K562 (cell line): ENCODE results near the gene CENPX. TPM values are rescaled to one million over a fixed set of nuclear protein-coding genes. Genes with fewer than 3 reads are reported as not detected.

Source experiments
- C11orf30 ChIP-seq: fragments of 450-650 bp; IDR thresholded peaks from 2 replicates; pipeline ENCODE4 v1.6.1; 2016; ENCODE audit warnings: low read depth, mild to moderate bottlenecking
- CHD2 ChIP-seq: IDR thresholded peaks from 2 replicates; pipeline ENCODE4 v1.6.1; 2011; ENCODE audit warnings: low read depth, low read length
- ERF ChIP-seq: fragments of 450-650 bp; formaldehyde crosslinking; IDR thresholded peaks from 2 replicates; pipeline ENCODE4 v1.4.0; 2020; ENCODE audit warnings: mild to moderate bottlenecking, mixed read lengths
- HNRNPL ChIP-seq: fragments of 200-400 bp; formaldehyde crosslinking; IDR thresholded peaks from 2 replicates; pipeline ENCODE4 v1.6.1; 2017; ENCODE audit warnings: low read depth, mild to moderate bottlenecking, low read length
- HOMEZ ChIP-seq: fragments of 250-450 bp; sonication (Bioruptor Pico); IDR thresholded peaks from 2 replicates; pipeline ENCODE4 v1.4.0; 2020; ENCODE audit warnings: mild to moderate bottlenecking, moderate library complexity
- MAFK ChIP-seq: IDR thresholded peaks from 2 replicates; pipeline ENCODE4 v1.6.1; 2011; ENCODE audit warnings: low read length, improper control_type of control experiment
- MCM3 ChIP-seq: fragments of 450-650 bp; IDR thresholded peaks from 2 replicates; pipeline ENCODE4 v1.6.1; 2016
- NR4A1 ChIP-seq, 2 experiments: fragments of 250-450 bp in 1 of 2; fragments of 450-650 bp in 1 of 2; sonication (Bioruptor Pico) in 1 of 2; IDR thresholded peaks; 2 replicates each; pipeline versions ENCODE4 v1.4.0 to v1.6.1; 2016 to 2020; ENCODE audit warnings: mild to moderate bottlenecking in 2 of 2, missing compliant biosample characterization in 1 of 2, missing genetic modification characterization in 1 of 2, moderate library complexity in 1 of 2
- PHB2 ChIP-seq: fragments of 450-650 bp; IDR thresholded peaks from 2 replicates; pipeline ENCODE4 v1.6.1; 2017; ENCODE audit warnings: low read depth
- POLR2A ChIP-seq: fragments of 450-650 bp; conservative IDR thresholded peaks from 2 replicates; pipeline ENCODE4 v1.6.1; 2016
- POLR2AphosphoS2 ChIP-seq: IDR thresholded peaks from 2 replicates; pipeline ENCODE4 v1.6.1; 2012; ENCODE audit warnings: low read length, improper control_type of control experiment
- POLR2G ChIP-seq: fragments of 200-400 bp; formaldehyde crosslinking; IDR thresholded peaks from 2 replicates; pipeline ENCODE4 v1.6.1; 2017; ENCODE audit warnings: low read depth, mild to moderate bottlenecking, antibody characterized with exemption, low read length, moderate library complexity
- POU5F1 ChIP-seq: fragments of 150-350 bp; IDR thresholded peaks from 2 replicates; pipeline ENCODE4 v1.6.1; 2014; ENCODE audit warnings: borderline replicate concordance, low read length, low read depth, mild to moderate bottlenecking; ENCODE audit not compliant: partially characterized antibody
- RBM22 ChIP-seq: fragments of 200-400 bp; formaldehyde crosslinking; IDR thresholded peaks from 2 replicates; pipeline ENCODE4 v1.6.1; 2018; ENCODE audit warnings: low read length, low read depth; ENCODE audit not compliant: poor library complexity, severe bottlenecking
- RFX5 ChIP-seq: IDR thresholded peaks from 2 replicates; pipeline ENCODE4 v1.6.1; 2011; ENCODE audit warnings: low read depth, mild to moderate bottlenecking, improper control_type of control experiment, low read length
- USF2 ChIP-seq: sonication (generic); formaldehyde crosslinking; IDR thresholded peaks from 2 replicates; pipeline ENCODE4 v1.5.0; 2020; ENCODE audit warnings: missing genetic modification reagents
- XRCC3 ChIP-seq: fragments of 450-650 bp; IDR thresholded peaks from 2 replicates; pipeline ENCODE4 v1.6.1; 2017; ENCODE audit warnings: mild to moderate bottlenecking, moderate library complexity
- ZNF197 ChIP-seq: fragments of 200-800 bp; sonication (Bioruptor generic); IDR thresholded peaks from 2 replicates; pipeline ENCODE4 v1.6.1; 2016; ENCODE audit warnings: low read depth, missing genetic modification characterization, missing compliant biosample characterization
- ZNF3 ChIP-seq: fragments of 250-450 bp; sonication (Bioruptor Pico); IDR thresholded peaks from 2 replicates; pipeline ENCODE4 v1.5.0; 2021; ENCODE audit warnings: mild to moderate bottlenecking, moderate library complexity
- polyA plus RNA-seq, 8 experiments: library from polyadenylated mRNA; depleted of rRNA in 4 of 8; stranded (reverse) in 5 of 8; unstranded in 3 of 8; fragments of >200 nt; fragmentation: Nextera tagmentation in 2 of 8; fragmentation: Illumina TruSeq in 1 of 8; extraction: Ambion mirVana in 2 of 8; extraction: Trizol in 1 of 8; gene quantifications; 2 replicates each; pipeline versions ENCODE4 v1.2.1 to v1.2.3, GENCODE V29; 2011 to 2014; ENCODE audit warnings: inconsistent platforms in 1 of 8, missing spikeins in 1 of 8
- total RNA-seq, 7 experiments: library from RNA; depleted of rRNA in 6 of 7; stranded (reverse); fragments of >200 nt in 6 of 7; fragmentation: Illumina TruSeq in 2 of 7; extraction: Trizol in 2 of 7; gene quantifications; 2 replicates each; pipeline versions ENCODE4 v1.2.1 to v1.2.3, GENCODE V29; 2011 to 2021; ENCODE audit warnings: low replicate concordance in 1 of 7
- TF ChIP-seq, protein P1 (sequence below): IDR thresholded peaks from 2 replicates; pipeline ENCODE4 v1.6.1; 2014; ENCODE audit warnings: antibody characterized with exemption
- TF ChIP-seq, protein P2 (sequence below): sonication (generic); formaldehyde crosslinking; IDR thresholded peaks from 2 replicates; pipeline ENCODE4 v1.8.1; 2022; ENCODE audit warnings: missing genetic modification reagents

The CENPX gene
- total and polyA plus RNA-seq, 9 of the 15 experiments (the other 6 are each of a cell fraction or from before 2014, with no cell fraction given) = 32.7 to 352 (median 127) TPM

GRCh38 chr17:82056729-82057621 lies 34.3 kb upstream of the CENPX start (continued):
- TF ChIP-seq USF2 (no peak), HOMEZ (CRISPR knock-in tag) (no peak), CHD2 (no peak), MCM3 (no peak), XRCC3 (no peak), PHB2 (no peak), POU5F1 (no peak), POLR2AphosphoS2 (peak; percentile 49; the same call in 1 of the 2 replicates), ZNF3 (CRISPR knock-in tag) (no peak), RFX5 (no peak), NR4A1 (CRISPR knock-in tag; IDR thresholded peaks at IDR 0.05) (no peak), NR4A1 (tag; IDR thresholded peaks at IDR 0.05) (no peak), ZNF197 (CRISPR knock-in tag) (no peak), POLR2G (peak; percentile 73), C11orf30 (no peak), RBM22 (peak; percentile 92), ERF (no peak), POLR2A (peak; percentile 55), MAFK (no peak), HNRNPL (0 out of 2 replicates have a peak, but pooled peaks have one; percentile 13)
- TF ChIP-seq, protein P1, sequence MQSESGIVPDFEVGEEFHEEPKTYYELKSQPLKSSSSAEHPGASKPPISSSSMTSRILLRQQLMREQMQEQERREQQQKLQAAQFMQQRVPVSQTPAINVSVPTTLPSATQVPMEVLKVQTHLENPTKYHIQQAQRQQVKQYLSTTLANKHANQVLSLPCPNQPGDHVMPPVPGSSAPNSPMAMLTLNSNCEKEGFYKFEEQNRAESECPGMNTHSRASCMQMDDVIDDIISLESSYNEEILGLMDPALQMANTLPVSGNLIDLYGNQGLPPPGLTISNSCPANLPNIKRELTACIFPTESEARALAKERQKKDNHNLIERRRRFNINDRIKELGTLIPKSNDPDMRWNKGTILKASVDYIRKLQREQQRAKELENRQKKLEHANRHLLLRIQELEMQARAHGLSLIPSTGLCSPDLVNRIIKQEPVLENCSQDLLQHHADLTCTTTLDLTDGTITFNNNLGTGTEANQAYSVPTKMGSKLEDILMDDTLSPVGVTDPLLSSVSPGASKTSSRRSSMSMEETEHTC = no peak
- TF ChIP-seq, protein P2, sequence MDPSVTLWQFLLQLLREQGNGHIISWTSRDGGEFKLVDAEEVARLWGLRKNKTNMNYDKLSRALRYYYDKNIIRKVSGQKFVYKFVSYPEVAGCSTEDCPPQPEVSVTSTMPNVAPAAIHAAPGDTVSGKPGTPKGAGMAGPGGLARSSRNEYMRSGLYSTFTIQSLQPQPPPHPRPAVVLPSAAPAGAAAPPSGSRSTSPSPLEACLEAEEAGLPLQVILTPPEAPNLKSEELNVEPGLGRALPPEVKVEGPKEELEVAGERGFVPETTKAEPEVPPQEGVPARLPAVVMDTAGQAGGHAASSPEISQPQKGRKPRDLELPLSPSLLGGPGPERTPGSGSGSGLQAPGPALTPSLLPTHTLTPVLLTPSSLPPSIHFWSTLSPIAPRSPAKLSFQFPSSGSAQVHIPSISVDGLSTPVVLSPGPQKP (CRISPR knock-in tag) = no peak
